PFSK-1 (cell line): ENCODE measurements around the gene CDC42BPG.

Source experiments
- FOXP2 ChIP-seq: optimal IDR thresholded peaks from 2 replicates; pipeline ENCODE3; 2011; ENCODE audit warnings: borderline replicate concordance, control low read depth, inconsistent platforms; ENCODE audit not compliant: insufficient read depth; ENCODE audit errors: extremely low read length, extremely low read depth
- POLR2AphosphoS5 ChIP-seq: IDR thresholded peaks from 2 replicates; pipeline ENCODE4 v1.6.1; 2012; ENCODE audit warnings: low read depth, mild to moderate bottlenecking, control low read depth, low read length, moderate library complexity
- REST ChIP-seq, 2 experiments: IDR thresholded peaks; 2 replicates each; pipeline versions ENCODE4 v1.6.1 to v1.8.0; 2011 to 2012; ENCODE audit warnings: low read depth in 2 of 2, low read length in 2 of 2, control low read depth in 1 of 2, inconsistent platforms in 1 of 2, mild to moderate bottlenecking in 1 of 2, moderate library complexity in 1 of 2; ENCODE audit not compliant: insufficient read depth in 1 of 2
- SIN3A ChIP-seq: IDR thresholded peaks from 2 replicates; pipeline ENCODE4 v1.6.1; 2012; ENCODE audit warnings: mild to moderate bottlenecking, low read length, moderate library complexity, borderline replicate concordance; ENCODE audit not compliant: insufficient read depth
- TAF1 ChIP-seq: IDR thresholded peaks from 2 replicates; pipeline ENCODE4 v1.6.1; 2012; ENCODE audit warnings: low read length, control low read depth, borderline replicate concordance; ENCODE audit not compliant: insufficient read depth

The CDC42BPG gene

DNA sequence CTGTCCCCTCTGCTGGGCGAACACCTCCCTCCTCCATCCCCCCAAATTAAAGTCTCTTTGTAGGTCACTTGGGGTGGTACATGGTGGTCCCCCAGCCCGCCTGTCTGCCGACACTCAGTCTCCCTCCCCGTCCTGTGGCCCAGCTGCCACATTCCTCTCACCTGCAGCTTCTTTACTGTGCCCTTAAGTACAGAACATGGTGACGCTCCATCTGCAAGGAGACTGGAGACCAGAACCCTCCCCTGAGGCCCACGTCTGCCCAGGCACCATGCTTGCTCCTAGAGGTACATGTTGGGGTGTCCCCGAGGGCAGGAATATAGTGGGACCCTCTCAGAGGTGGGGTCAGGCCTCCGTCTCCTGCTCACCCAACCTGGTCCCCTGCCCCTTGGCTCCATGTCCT lies 39.6 kb upstream of the CDC42BPG start:
- TF ChIP-seq REST (IDR thresholded peaks at IDR 0.05; ENCODE audit: insufficient read depth in 1 of 2, low read depth in 2 of 2, low read length in 2 of 2) (no peak), TAF1 (no peak), FOXP2 (no peak), SIN3A (no peak), POLR2AphosphoS5 (no peak)

DNA sequence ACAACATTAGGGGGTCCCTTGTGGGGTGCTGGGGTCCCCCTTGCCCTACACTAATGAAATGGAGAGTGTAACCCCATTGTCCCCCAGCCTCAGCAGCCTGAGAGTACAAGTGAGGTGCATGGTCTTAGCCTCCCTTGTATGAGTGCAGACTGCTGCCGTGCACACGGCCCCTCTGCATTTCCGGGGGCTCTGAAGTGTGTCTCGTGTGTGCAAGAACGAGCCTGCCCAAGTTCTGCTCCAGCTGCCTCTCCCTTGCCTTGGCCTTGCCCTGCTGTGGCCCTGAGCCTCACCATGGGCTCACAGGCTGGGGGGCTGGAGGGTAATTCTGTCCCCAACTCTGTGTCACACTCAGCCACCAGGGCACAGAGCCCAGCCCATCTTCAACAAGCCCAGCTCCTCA lies 39.1 kb upstream of the CDC42BPG start:
- no peak for TF ChIP-seq FOXP2
- no peak for TF ChIP-seq POLR2AphosphoS5
- TF ChIP-seq TAF1: no peak
- TF ChIP-seq REST (IDR thresholded peaks at IDR 0.05; ENCODE audit: insufficient read depth in 1 of 2, low read depth in 2 of 2, low read length in 2 of 2): no peak
- TF ChIP-seq SIN3A: no peak

DNA sequence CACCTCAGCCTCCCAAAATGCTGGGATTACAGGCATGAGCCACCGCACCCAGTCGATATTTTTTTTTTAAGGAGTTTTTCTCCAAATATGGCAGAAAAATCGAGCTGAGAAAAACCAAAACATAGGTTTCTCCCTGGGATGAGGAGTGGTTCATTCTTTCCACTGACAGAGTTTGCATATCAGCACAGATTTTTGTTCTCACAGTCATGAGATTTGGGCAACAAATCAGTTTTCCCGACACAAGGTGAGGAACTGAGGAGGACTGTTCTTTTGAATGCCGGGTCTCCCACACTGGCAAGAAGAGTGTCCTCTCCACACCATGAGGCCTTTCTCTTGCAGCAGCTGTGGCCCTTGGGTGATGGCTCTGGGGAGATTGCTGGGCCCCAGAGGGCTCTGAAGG lies 37.8 kb upstream of the CDC42BPG start:
- no peak for TF ChIP-seq REST (IDR thresholded peaks at IDR 0.05; ENCODE audit: insufficient read depth in 1 of 2, low read depth in 2 of 2, low read length in 2 of 2)
- no peak for TF ChIP-seq SIN3A
- TF ChIP-seq FOXP2: no peak
- TF ChIP-seq TAF1: no peak
- no peak for TF ChIP-seq POLR2AphosphoS5

GRCh38 chr11:64881476-64881875 lies 37.0 kb upstream of the CDC42BPG start:
- no peak for TF ChIP-seq FOXP2
- no peak for TF ChIP-seq POLR2AphosphoS5
- no peak for TF ChIP-seq TAF1
- TF ChIP-seq REST (IDR thresholded peaks at IDR 0.05; ENCODE audit: insufficient read depth in 1 of 2, low read depth in 2 of 2, low read length in 2 of 2): no peak

DNA sequence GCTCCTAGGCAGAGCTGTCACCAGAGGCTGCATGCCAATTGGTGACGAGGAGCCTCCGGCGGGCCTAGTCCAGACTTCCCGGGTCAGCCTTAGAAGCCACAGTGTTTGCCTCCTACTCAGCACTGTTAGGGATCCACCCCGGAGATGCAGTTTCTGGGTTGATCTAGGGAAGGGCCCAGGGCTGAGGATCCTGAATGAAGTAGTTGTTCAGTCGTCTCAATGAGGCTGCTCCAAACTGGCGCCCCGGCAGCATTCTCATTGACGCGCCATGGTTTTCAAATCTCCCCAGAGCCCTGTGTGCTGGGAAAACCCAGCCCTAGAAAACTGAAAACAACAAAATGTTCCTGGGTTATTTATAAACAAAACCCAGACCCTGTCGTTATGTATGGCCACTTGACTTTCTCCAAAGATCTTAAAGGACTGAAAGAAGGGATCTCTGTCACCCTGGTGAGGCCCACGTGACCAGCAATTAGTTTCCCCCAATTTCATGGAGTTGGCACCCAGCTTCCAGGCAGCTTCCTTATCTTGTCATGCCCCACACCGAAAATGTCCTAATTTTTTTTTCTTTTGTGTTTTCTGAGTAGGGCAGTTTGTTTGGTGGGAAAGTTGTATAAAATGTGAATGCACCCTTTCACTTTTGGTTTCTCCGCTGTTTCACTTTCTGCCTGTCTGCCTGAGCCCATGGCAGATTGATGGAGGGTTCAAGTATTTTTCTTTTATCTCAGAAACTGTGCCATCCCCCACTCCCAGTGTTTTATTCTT lies 36.0 kb upstream of the CDC42BPG start:
- TF ChIP-seq FOXP2 (no peak), POLR2AphosphoS5 (no peak), SIN3A (no peak), REST (IDR thresholded peaks at IDR 0.05; ENCODE audit: insufficient read depth in 1 of 2, low read depth in 2 of 2, low read length in 2 of 2) (no peak), TAF1 (no peak)
